Measurements from ENCODE around the gene MTMR12.
A peak's percentile ranks its signal among the peaks of the same experiment; 100 is the strongest.

The MTMR12 gene

DNA sequence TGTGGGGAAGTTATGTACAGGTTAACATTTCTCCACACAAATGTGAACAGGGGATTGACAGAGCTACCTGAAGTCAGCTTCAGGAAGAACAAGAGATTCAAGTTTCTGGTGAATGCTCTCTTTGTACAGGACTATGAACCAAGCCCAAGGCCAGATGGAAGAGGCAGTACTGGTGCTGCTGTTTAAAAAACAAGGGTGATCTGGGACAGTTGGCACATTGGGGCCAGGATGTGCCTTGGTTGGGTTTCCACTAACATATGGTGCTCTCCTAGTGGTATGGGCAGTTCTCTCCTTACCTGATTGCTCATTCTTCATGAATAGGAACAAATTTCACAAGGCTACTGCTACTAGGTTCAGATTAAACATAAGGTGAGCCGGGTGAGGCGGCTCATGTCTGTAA, 40.0 kb downstream of the MTMR12 start:
- DNase-seq: no peak

GRCh38 chr5:32270946-32271345, 41.8 kb downstream of the MTMR12 start:
- no peak for DNase-seq

DNA sequence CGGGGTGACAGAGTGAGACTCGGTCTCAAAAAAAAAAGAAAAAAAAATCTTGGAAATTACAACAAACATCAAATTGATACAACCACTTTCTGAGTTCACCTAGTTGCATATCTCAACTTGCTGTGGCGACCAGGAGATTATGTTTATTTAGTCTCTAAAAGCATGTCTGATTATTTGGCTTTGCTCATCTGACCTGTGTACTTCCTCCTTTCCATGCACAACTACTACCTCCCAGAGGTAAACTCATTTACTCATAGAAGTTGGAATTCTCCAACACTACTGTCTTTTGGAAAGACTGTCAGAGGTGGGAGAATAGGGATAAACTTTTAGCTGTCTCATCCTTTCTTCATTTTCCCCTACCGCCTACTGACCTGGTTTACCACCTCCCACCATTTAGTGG, 42.6 kb downstream of the MTMR12 start:
- no peak for DNase-seq

DNA sequence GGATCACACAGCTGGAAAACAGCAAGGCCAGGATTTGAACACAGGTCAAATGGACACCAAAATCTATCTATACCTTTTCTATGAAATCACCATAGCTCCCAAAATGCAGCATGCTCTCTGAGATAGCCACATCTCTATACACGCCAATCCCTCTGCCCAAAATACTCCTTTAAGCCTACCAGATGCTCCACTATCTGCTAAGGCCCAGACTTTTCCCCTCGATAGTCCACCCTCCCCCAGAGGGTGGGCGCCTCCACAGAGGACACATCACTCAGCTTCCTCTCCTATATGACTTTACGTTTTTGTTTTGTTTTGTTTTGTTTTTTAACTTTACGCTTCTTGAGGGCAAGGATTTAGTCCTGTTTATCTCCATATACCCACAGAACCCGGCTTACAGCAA, 46.8 kb downstream of the MTMR12 start:
- DNase-seq: no peak

GRCh38 chr5:32264957-32265572, 47.7 kb downstream of the MTMR12 start:
- no peak for DNase-seq

GRCh38 chr5:32263684-32264083, 49.1 kb downstream of the MTMR12 start:
- no peak for DNase-seq

DNA sequence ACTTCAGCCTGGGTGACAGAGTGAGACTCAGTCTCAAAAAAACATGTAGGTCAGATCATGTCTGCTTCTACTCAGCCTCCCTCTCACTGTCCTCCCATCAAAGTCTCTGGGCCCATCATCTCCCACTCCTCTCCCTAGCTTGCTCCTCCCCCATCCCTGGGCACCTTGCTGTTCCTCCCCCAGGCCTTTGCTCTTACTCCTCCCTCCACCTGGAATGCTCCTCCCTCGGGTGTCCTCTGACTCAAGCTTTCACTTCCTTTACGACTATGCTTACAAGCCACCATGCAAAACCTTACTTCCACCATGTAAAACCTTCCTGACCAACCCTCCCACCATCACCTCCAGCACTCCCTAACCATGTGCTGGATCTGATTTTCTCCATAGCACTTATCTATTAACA, 51.5 kb downstream of the MTMR12 start:
- no peak for DNase-seq

- no peak for DNase-seq
Observed at GRCh38 chr5:32259033-32259432, 53.7 kb downstream of the MTMR12 start.

DNA sequence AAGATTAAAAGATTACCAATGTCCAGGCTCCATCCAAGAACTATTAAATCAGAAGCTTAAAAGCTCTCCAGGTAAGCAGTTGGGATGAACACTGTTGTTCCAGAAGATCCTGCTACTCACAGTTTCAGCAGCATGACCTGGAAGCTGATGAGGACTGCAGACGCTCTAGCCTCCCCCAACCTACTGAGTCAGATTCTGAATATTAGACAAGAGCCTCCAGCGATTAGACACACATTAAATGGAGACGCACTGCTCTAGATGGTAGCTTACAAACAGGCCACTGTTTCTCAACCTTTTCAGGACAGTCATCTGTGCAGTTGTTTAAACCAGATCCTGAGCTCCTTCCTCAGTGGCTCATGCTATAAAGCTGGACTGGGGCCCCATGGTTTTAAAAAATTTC, 54.3 kb downstream of the MTMR12 start:
- DNase-seq: no peak

DNA sequence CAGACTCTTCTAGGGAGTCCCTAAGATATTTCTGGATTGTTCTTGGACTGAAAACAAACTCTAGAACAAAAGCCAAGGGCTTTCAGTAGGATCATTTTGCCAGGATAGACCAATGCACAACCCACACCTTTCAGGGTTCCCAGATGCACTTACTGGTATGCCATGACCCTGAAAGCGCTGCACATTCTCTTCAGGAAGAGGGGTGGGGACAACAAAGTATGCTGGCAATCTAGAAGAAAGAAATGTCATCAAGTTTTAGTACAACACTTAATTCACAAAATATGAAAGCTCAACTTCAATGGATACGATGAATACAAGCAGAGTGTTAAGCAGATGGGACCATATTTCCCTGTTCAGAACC, 57.2 kb downstream of the MTMR12 start:
- no peak for DNase-seq

DNA sequence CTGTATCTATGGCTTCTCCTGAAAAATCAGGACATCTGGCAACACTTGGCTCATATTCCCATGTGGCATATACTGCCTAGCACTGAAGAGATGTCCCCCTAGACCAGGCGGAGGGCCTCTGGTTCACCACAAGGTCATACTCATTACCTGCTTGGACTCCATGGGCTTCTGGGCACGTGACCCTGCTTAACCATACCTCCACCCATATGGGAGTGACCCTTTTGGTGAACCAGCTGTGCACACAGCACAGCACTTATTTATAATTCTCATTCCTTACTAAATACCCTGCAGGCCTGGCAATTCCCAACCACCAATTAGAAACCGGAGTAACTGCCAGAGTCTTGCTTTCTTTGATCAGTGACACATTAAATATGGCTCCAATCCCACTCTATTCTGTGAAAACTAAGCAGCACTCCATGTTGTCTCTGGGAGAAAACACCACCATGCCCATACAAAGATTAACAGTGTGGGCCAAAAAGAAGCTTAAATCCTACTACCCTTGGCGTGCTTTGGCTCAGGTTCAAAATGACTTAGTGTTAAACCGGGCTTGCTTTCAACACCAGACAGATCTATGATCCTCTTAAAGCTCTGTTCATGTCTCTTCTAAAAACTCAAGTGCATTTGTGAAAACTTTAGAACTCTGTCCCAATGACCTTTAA, 57.7 kb downstream of the MTMR12 start:
- DNase-seq: no peak

GRCh38 chr5:32251871-32252458, 60.8 kb downstream of the MTMR12 start:
- no peak for DNase-seq

DNA sequence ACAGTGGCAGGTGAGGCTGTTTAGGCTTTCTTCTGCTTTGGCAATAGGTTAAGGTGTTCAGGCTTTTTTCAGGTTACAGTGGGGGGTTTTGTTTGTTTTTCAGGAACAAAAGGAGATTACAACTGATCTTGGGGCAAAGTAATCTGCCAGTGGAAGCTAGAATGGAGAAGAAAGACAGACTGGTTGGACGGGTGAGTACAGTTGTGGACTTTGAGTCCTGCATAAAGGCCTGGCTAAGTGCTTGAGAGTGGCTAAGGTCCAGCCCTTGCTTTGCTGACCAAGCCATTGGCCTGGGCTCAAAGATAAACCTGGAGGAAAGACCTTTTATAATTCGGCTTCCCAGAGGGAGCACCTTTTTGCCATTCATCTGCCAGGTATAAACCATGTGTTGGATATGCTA, 63.1 kb downstream of the MTMR12 start:
- DNase-seq: no peak

- no peak for DNase-seq
Observed at GRCh38 chr5:32245742-32246141, 67.0 kb downstream of the MTMR12 start.

- DNase-seq: no peak
Observed at GRCh38 chr5:32244017-32244416, 68.7 kb downstream of the MTMR12 start.

DNA sequence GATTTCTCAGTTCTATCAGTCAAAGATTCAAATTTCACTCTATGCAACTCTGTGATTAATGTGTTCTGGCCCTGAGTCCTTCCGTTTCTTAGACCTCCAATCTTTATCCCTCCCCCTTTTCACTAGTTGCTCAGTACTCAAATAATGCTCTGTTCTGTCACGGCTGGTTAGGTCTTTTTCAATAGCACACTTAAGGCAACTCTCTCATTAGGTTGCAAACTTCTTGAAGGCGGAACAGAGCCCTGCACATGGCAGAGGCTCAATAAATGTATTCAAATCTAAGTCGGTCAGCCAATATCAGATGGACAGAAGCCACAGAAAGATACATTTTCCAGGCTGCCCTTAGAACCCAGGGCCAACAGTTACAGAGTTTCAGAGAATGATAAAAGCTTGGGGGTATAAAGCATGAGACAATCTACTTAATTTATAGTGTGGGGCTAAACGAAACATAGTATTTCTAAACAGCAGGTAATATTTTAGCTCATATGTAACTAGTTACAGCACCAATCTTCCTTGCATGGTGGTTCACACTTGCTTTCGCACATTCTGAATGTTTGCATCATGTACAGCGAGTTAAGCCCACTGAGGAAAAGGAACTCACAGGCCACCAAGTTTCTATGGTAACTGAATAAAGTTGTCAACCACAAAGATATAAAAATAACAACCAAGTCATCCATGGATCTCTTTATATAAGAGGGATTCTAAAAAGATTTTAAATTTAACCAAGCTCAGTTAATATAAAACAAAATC, 71.5 kb downstream of the MTMR12 start:
- DNase-seq: no peak

DNA sequence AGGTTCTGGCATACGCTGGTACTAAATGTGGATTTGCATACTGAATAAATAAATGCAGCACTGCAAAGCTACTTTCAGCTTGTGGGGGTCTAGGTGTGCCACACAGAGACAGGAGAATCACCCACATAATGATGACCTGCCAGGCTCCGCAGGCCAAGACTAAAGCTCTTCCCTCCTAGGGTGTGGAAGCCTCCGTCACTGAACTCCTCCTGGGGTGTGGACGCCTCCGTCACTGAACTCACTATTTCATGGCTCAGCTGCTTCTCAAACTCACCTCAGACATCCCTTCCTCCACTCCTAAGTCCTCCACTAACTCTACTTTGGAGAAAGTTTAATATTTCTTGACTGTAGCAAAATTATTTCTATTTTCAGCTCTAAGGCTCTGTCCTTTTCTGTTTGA, 73.4 kb downstream of the MTMR12 start:
- no peak for DNase-seq

DNA sequence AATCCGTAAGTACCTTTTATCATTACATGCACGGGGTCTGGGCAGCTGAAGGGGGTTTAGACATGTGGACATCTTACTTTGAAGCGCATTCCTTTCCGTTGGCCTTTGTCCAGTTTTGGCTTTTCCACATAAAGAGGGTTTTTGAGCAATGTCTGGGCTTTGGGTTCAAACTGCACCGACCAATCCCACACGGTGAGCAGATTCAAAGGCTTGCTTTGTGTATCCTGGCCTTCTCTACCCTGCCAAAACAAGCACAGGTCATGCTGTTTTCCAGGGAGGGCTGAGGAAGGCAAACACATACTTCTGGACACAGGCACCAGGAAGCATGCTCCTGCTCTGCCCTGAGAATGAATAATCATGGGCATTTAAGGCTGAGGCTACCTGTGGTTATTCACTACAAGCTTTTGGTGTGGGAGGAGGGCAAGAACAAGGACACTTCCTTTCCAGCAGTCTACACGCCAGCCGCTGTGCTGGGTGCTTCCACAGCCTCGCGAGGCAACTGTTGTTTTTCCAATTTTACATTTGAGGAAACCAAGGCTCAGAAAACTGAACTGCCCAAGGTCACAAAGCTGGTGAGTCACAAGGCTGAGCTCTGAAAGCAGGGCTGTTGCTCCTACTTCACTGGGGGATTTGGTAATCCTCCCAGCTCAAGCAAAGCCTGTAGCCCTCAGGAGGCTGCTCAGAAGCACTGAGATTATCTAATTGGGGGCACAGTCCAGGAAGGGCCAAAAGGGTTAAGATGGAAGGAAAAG, 78.9 kb downstream of the MTMR12 start:
- no peak for DNase-seq

- DNase-seq: no peak
Observed at GRCh38 chr5:32233220-32233695, 79.5 kb downstream of the MTMR12 start.

DNA sequence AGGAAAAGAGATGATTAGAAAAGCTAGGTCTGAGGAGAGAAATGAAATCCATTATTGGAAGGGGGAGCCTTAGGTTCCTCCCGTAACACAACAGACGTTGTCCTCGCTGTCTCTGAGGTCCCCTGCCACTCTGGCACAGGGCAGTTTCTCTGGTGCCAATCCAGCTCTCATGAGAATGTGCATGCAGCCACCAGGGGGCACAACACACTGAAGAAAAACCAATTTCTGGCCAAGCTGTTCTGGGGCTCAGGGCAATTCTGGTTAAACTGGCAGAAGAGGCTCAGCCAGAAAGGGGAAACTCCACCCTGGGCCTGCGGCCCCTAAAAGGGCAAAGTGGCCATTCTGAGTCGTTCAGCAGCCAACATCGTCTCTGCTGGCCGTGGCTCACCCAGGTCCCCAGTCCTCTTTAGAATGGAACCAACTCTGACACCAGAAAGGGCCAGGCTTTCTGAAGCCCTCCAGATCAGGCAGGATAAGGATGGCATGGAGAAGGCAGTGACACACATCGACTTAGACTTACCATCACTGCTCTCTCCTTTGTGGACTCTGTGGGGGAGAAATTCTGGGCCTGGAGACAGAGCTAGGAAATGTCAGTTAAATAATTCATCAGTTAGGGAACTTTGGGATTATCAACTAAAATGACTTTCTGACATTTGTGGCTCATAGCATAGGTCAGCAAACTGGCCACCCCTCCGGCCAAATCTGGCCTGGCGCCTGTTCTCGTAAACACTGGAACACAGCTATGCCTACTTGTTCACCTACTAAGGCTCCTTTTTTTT, 80.1 kb downstream of the MTMR12 start:
- DNase-seq: peak; percentile 66 to 72

- no peak for DNase-seq
Observed at GRCh38 chr5:32231929-32232328, 80.8 kb downstream of the MTMR12 start.

DNA sequence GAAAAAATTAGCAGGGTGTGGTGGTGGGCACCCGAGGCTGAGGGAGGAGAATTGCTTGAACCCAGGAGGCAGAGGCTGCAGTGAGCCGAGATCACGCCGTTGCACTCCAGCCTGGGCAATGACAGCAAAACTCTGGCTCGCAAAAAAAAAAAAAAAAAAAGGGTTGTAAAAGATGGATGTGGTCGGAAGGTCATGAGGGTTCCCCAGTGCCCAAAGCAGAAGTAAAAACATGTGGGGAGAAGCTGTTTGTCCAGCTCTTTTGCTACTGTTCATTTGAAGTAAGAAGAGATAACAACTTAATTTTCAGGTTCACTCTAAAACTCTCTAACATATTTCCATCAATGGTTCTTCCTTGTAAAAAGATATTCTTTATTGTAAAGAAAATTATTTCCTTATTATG, 81.5 kb downstream of the MTMR12 start:
- no peak for DNase-seq
